CD14-positive monocyte (primary cell): Measurements from ENCODE around the gene AQP9. TPM values are rescaled to one million over a fixed set of nuclear protein-coding genes. Genes with fewer than 3 reads are reported as not detected.
"Not testable (repeated sequence)": the region's sequence is repeated elsewhere in the genome, so short reads cannot be mapped to it uniquely, and the experiment has no call there.

ENCODE experiments used
- DNase-seq, 3 donors: peaks; one replicate each; pipeline ENCODE4 v3.0.0-alpha.2; 2011 to 2022
- H2AFZ ChIP-seq: 2 replicates; pipeline ENCODE4 v1.6.0; 2012; ENCODE audit warnings: mild to moderate bottlenecking, low read depth, low read length, inconsistent platforms; ENCODE audit not compliant: insufficient read depth, poor library complexity, severe bottlenecking
- H3K27ac ChIP-seq, 2 donors: 1 replicate in 1 of 2; 2 replicates in 1 of 2; pipeline ENCODE4 v1.5.1; 2012 to 2013; ENCODE audit warnings: low read length in 2 of 2, control low read depth in 1 of 2, inconsistent platforms in 1 of 2, low read depth in 1 of 2, mild to moderate bottlenecking in 1 of 2
- H3K27me3 ChIP-seq, 2 donors: one replicate each; pipeline versions ENCODE4 v1.6.0 to v1.6.1; 2011 to 2013; ENCODE audit warnings: low read length in 2 of 2; ENCODE audit not compliant: control insufficient read depth in 2 of 2, insufficient read depth in 2 of 2
- H3K36me3 ChIP-seq, 2 donors: replicated peaks in 1 of 2; 1 replicate in 1 of 2; 2 replicates in 1 of 2; pipeline versions ENCODE4 v1.5.1 to v1.6.1; 2012 to 2013; ENCODE audit warnings: low read length in 2 of 2, control low read depth in 1 of 2, inconsistent platforms in 1 of 2, mild to moderate bottlenecking in 1 of 2; ENCODE audit not compliant: insufficient read depth in 2 of 2, control insufficient read depth in 1 of 2
- H3K4me1 ChIP-seq, 2 donors: 1 replicate in 1 of 2; 2 replicates in 1 of 2; pipeline versions ENCODE4 v1.5.1 to v1.6.1; 2012 to 2013; ENCODE audit warnings: low read length in 2 of 2, control low read depth in 1 of 2, inconsistent platforms in 1 of 2, mild to moderate bottlenecking in 1 of 2, moderate library complexity in 1 of 2; ENCODE audit not compliant: insufficient read depth in 2 of 2, control insufficient read depth in 1 of 2
- H3K4me2 ChIP-seq: replicated peaks from 2 replicates; pipeline ENCODE3; 2012; ENCODE audit warnings: low read length, moderate library complexity, mild to moderate bottlenecking; ENCODE audit not compliant: poor library complexity, severe bottlenecking; ENCODE audit errors: extremely low read depth
- H3K4me3 ChIP-seq, 3 experiments: fragments of 200-600 bp in 1 of 3; sonication (generic) in 1 of 3; replicated peaks in 1 of 3; 1 replicate in 2 of 3; 2 replicates in 1 of 3; pipeline ENCODE4 v1.5.1; 2011 to 2013; ENCODE audit warnings: low read length in 3 of 3, mild to moderate bottlenecking in 3 of 3, control low read depth in 2 of 3, low read depth in 2 of 3, inconsistent platforms in 1 of 3, moderate library complexity in 1 of 3
- H3K79me2 ChIP-seq: 2 replicates; pipeline ENCODE4 v1.6.0; 2012; ENCODE audit warnings: mild to moderate bottlenecking, control low read depth, inconsistent platforms, low read length, moderate library complexity; ENCODE audit not compliant: insufficient read depth
- H3K9ac ChIP-seq: 2 replicates; pipeline ENCODE4 v1.6.0; 2017; ENCODE audit warnings: low read length, mild to moderate bottlenecking; ENCODE audit not compliant: insufficient read depth, poor library complexity, severe bottlenecking
- H3K9me3 ChIP-seq, 2 donors: replicated peaks in 1 of 2; 1 replicate in 1 of 2; 2 replicates in 1 of 2; pipeline versions ENCODE4 v1.5.1 to v1.6.1; 2012 to 2013; ENCODE audit warnings: low read length in 2 of 2, control low read depth in 1 of 2; ENCODE audit not compliant: control insufficient read depth in 1 of 2, insufficient read depth in 1 of 2
- H4K20me1 ChIP-seq: 2 replicates; pipeline ENCODE4 v1.6.0; 2012; ENCODE audit warnings: mild to moderate bottlenecking, low read length, control low read depth, moderate library complexity; ENCODE audit not compliant: insufficient read depth
- H3K27ac Mint-ChIP-seq, 7 donors: one replicate each; pipeline ENCODE4 v1.8.0; 2020; ENCODE audit warnings: mild to moderate bottlenecking in 7 of 7, mixed read lengths in 7 of 7, moderate library complexity in 6 of 7, inconsistent platforms in 2 of 7
- H3K27me3 Mint-ChIP-seq, 3 donors: one replicate each; pipeline ENCODE4 v1.8.0; 2021 to 2022; ENCODE audit warnings: low read depth in 3 of 3, mild to moderate bottlenecking in 3 of 3, mixed read lengths in 3 of 3, moderate library complexity in 3 of 3, inconsistent platforms in 1 of 3
- H3K36me3 Mint-ChIP-seq, 2 donors: one replicate each; pipeline ENCODE4 v1.8.0; 2020; ENCODE audit warnings: mixed read lengths in 2 of 2, inconsistent platforms in 1 of 2, mild to moderate bottlenecking in 1 of 2
- H3K4me1 Mint-ChIP-seq: one replicate; pipeline ENCODE4 v1.8.0; 2020; ENCODE audit warnings: mild to moderate bottlenecking, mixed read lengths
- H3K4me3 Mint-ChIP-seq, 2 donors: one replicate each; pipeline ENCODE4 v1.8.0; 2020; ENCODE audit warnings: mild to moderate bottlenecking in 2 of 2, mixed read lengths in 2 of 2, moderate library complexity in 1 of 2
- H3K9me3 Mint-ChIP-seq, 7 donors: one replicate each; pipeline ENCODE4 v1.8.0; 2020 to 2022; ENCODE audit warnings: mixed read lengths in 7 of 7, mild to moderate bottlenecking in 6 of 7, moderate library complexity in 6 of 7, inconsistent platforms in 2 of 7
- CTCF ChIP-seq: fragments of 200-600 bp; IDR thresholded peaks from one replicate; pipeline ENCODE4 v1.8.0; 2022; ENCODE audit warnings: antibody characterized with exemption, mild to moderate bottlenecking
- WGBS: methylation state at CpG from one replicate; pipeline ENCODE4 v1.1.5; 2013; ENCODE audit warnings: missing lambda C conversion rate; ENCODE audit not compliant: insufficient coverage; 5-methylcytosine and 5-hydroxymethylcytosine counted together
- intact Hi-C, 2 donors: fragments of 100-400 bp; cut with micrococcal nuclease; formaldehyde crosslinking; loops; one replicate each; pipeline versions ENCODE4 v1.15.0 to v1.15.1; 2023
- polyA plus RNA-seq, 3 donors: library from polyadenylated mRNA; depleted of rRNA in 1 of 3; unstranded in 2 of 3; stranded (reverse) in 1 of 3; fragments of 300-500 nt in 2 of 3; fragments of >200 nt in 1 of 3; fragmentation: Illumina TruSeq in 2 of 3; gene quantifications; 1 replicate in 2 of 3; 2 replicates in 1 of 3; pipeline ENCODE4 v1.2.3, GENCODE V29; 2012 to 2021

The AQP9 gene
- polyA plus RNA-seq, 3 donors, result 35.6 to 141 (median 112) TPM

- H3K9me3 Mint-ChIP-seq, result peaks cover 0 to 5% (median 0%) of the 10 kb centered on the region in 7 donors
- Histone ChIP-seq H3K9me3 (no peaks in the 10 kb centered on the region), H3K9ac (no peak overlapping the region), H3K27me3 (no peaks in the 10 kb centered on the region), H4K20me1 (no peaks in the 10 kb centered on the region), H3K4me2 (no peak overlapping the region), H3K79me2 (no peaks in the 10 kb centered on the region), H3K4me3 (no peak overlapping the region), H3K36me3 (no peaks in the 10 kb centered on the region), H3K4me1 (peaks cover 0 to 4% of the 10 kb centered on the region in 2 donors), H3K27ac (no peak overlapping the region), H2AFZ (no peak overlapping the region)
- TF ChIP-seq CTCF, result no peak
- H3K36me3 Mint-ChIP-seq, result no peaks in the 10 kb centered on the region
- no peak overlapping the region for H3K4me3 Mint-ChIP-seq
- H3K4me1 Mint-ChIP-seq, result peaks cover 5% of the 10 kb centered on the region
- no CpG with 5 or more reads among the region's 4 CpGs for WGBS
- intact Hi-C loops, result no loop called here
- no peak for DNase-seq
- H3K27me3 Mint-ChIP-seq, result peaks cover 0 to 5% (median 4%) of the 10 kb centered on the region in 3 donors
- no peak overlapping the region for H3K27ac Mint-ChIP-seq
These were observed 65.4 kb downstream of the AQP9 start for GRCh38 chr15:58203537-58203936.

GRCh38 chr15:58206151-58206550 lies 68.0 kb downstream of the AQP9 start:
- no CpG with 5 or more reads among the region's 9 CpGs for WGBS
- intact Hi-C loops, result no loop called here
- no peak for TF ChIP-seq CTCF

GRCh38 chr15:58208217-58208616 lies 70.0 kb downstream of the AQP9 start:
- H3K36me3 Mint-ChIP-seq, H3K27me3 Mint-ChIP-seq, H3K27me3 ChIP-seq, H3K9me3 Mint-ChIP-seq, H3K4me3 ChIP-seq, H3K27ac Mint-ChIP-seq, H3K9ac ChIP-seq, H3K9me3 ChIP-seq, DNase-seq, H3K4me2 ChIP-seq, H3K36me3 ChIP-seq, H3K4me3 Mint-ChIP-seq, intact Hi-C loops, H4K20me1 ChIP-seq, H2AFZ ChIP-seq, H3K4me1 ChIP-seq, H3K27ac ChIP-seq, H3K79me2 ChIP-seq: not testable (repeated sequence)
- H3K4me1 Mint-ChIP-seq, result peaks cover 18% of the 10 kb centered on the region
- 95% methylated on average over 3 of the region's 6 CpGs for WGBS

More at GRCh38 chr15:58206151-58206550, 68.0 kb downstream of the AQP9 start:
- Mint-ChIP-seq H3K9me3 (peaks cover 0 to 1% (median 0%) of the 10 kb centered on the region in 7 donors), H3K27ac (no peak overlapping the region), H3K4me3 (no peak overlapping the region), H3K4me1 (peaks cover 18% of the 10 kb centered on the region), H3K36me3 (no peaks in the 10 kb centered on the region), H3K27me3 (peaks cover 0 to 9% (median 4%) of the 10 kb centered on the region in 3 donors)
- Histone ChIP-seq H3K79me2 (no peaks in the 10 kb centered on the region), H3K4me1 (peaks cover 0 to 4% of the 10 kb centered on the region in 2 donors), H4K20me1 (no peaks in the 10 kb centered on the region), H2AFZ (no peak overlapping the region), H3K27ac (no peak overlapping the region), H3K36me3 (no peaks in the 10 kb centered on the region), H3K4me2 (no peak overlapping the region), H3K9me3 (no peaks in the 10 kb centered on the region), H3K9ac (no peak overlapping the region), H3K4me3 (no peak overlapping the region), H3K27me3 (no peaks in the 10 kb centered on the region)
- DNase-seq, result no peak
